HG02852 (cell line): Measurements from ENCODE around the gene PELI2.
A peak's percentile ranks its signal among the peaks of the same experiment; 100 is the strongest.

ENCODE experiments used
- ATAC-seq: cut with Tn5 transposase; IDR thresholded peaks from one replicate; pipeline ENCODE4 v1.9.1; 2021; ENCODE audit warnings: mild to moderate bottlenecking, moderate library complexity; ENCODE audit not compliant: unreplicated experiment

Gene PELI2

GRCh38 chr14:56170877-56171422 lies 52.7 kb downstream of the PELI2 start:
- ATAC-seq = no peak

GRCh38 chr14:56172074-56172473 lies 53.9 kb downstream of the PELI2 start:
- no peak for ATAC-seq

DNA sequence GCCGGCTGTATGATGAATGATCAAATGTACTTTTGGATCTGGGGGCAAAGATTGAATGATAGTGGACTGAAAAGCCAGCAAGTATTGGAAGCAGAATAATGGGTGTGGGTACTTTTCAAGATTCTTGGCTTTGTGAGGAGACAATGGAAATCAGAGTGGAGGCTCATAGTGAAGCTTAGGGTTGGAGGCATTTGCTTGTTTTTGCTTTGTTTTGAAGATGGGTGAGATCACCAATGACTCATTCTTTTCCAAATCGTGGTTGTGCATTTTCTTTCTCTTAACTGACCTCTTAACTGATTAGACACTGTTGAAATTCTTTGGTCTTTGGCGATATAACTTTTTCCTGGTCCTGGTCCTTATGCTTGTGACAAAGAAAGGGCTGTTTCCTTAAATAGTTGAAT lies 54.4 kb downstream of the PELI2 start:
- ATAC-seq = no peak

- no peak for ATAC-seq
Observed at GRCh38 chr14:56173365-56173922, 55.2 kb downstream of the PELI2 start.

DNA sequence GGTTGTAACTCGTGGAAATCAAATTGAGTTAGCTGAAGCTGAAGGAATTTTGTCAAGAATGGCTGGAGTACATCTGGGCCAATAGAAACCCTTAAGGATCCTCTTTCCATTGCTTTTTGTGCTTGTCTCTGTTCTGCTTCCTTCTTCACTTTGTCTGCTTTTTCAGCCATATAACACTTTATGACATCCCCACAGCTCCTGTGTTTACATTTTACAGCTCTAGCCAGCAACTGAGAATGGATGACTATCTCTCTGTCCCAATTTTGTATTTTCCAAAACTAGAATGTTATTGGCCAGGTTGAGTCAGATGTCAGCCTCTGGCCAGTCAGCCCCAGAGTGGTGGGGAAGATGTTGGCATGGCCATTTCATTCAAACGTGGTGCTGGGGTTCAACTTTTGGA lies 57.6 kb downstream of the PELI2 start:
- ATAC-seq = no peak

DNA sequence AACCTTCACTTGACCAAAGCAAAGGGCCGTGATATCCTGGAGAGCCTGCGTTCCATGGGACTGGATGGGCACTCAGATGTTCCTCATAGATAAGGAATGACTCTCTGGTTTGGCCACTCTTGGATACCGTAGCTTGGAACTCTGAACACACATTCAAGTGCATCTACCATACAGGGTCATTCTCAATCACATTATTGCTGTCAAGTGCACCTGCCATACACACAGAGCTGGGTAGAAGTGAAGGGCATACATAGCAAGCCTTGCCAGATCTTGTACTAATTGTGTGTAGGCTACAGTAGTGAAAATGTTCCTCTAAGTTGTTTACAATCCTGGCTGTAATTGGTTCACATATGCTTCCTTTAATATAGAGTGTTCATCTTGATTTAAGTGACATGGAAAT lies 58.3 kb downstream of the PELI2 start:
- ATAC-seq = no peak

DNA sequence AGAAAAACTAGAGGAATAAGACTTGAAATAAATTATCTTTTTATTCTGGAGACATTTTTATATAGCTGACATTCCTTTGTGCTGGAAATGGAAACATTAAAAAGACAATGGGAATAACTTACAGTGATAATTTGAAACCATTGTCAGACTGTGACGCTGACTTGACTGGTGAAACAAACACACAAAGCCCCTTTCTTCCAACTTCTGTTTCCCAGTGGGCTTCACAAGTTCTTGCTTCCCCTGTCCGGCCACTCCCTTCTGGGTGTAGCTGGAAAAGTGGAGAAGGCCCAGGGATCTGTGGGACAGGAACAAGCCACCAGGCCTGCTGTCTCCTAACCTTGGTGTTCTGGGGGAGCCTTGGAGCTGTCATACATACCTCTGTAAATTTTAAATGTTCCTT lies 58.8 kb downstream of the PELI2 start:
- ATAC-seq = no peak

DNA sequence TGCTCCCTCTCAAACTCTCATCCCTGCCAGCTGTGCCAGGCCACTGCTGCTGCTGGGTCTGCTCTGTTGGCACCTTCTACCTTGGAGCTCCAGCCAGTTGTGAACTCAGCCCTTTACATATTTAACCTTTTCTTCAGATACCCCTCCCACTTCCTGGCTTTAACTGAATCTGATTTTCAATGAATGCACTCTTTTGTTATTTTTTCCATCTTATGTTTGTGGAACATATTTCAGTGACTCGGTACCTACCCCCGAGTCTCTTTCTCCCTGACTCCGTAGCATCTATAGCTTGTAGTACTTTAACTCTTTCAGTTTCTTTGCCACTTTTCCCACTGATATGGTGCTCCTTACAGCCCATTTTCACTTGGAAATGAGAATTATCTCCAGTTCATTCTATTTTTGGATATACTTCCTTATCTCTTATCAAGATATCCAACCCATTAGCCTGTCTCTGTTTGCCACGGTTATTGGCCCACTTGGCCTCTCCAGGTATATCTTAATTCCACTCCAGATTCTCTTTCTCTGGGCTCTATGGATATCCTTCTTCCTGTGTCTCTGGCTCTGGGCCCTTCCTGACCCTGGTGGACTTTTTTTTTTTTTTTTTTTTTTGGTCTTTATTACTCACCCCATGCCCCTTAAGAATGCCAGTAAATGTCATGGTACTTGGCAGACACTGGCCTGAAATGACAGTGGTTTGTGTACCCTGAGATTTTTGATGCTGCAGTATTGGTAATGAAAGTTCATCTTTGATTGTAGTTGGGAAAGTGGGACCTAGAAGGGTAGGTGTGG lies 62.7 kb downstream of the PELI2 start:
- ATAC-seq = no peak

DNA sequence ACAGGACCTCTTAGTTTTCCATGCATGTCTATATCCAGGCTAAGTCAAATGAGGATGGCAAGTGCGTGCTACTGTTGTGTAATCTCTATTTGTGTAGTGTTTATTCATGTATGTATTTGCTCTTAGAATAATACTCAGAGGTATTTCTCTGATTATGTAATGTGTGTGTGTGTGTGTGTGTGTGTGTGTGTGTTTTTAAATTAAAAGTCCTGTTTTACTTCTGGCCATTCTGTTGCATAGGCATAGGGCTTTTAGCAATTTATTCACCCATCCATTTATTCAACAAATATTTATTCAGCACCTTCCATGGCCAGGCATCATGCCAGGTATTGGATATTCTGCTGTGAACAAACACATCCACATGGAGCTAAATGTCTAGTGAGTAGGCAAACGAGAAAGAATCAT lies 63.5 kb downstream of the PELI2 start:
- no peak for ATAC-seq

GRCh38 chr14:56182410-56182809 lies 64.2 kb downstream of the PELI2 start:
- ATAC-seq = no peak

DNA sequence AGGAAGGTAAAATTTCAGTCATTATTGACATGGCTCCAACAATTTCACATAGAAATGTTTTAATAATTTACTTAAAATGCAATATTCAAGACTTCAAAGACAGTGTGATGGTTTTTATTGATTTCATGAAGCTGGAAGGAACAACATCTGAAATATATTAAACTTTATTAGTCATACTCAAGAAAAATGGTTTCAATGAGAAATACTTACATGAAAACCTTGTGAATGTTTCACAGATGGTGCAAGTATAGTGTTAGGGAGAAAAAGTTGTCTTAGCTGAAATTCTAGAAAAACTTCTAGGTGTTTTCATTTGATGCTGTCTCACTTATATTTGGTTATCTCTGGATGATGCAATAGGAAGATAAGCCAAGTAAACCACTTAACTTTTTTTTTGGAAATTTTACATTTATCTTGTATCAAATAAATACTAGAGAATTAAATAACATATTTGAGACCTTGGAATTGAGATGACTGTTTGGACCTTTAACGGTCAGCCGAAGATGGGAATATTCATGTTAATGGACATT lies 65.5 kb downstream of the PELI2 start:
- no peak for ATAC-seq

GRCh38 chr14:56185992-56186391 lies 67.8 kb downstream of the PELI2 start:
- no peak for ATAC-seq

- no peak for ATAC-seq
Observed at GRCh38 chr14:56187736-56188135, 69.5 kb downstream of the PELI2 start.

DNA sequence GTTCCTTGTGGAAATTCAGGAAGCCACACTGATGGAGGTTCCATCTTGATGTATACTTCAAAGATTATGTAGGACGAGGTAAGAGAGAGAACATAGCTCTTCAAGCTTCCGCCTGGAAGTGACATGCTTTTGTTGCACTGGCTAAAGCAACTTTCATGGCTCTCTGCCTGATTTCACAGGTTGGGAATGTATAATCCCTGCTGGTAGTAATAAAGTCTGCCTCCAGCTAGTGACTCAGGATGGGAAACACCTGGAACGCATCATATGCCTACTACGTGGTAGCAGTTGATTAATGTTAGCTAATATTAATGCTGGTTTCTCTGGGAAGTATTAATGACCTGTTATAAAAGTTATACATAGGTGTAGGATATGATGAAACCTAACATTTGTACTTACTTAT lies 71.1 kb downstream of the PELI2 start:
- no peak for ATAC-seq

GRCh38 chr14:56193347-56193746 lies 75.1 kb downstream of the PELI2 start:
- no peak for ATAC-seq

DNA sequence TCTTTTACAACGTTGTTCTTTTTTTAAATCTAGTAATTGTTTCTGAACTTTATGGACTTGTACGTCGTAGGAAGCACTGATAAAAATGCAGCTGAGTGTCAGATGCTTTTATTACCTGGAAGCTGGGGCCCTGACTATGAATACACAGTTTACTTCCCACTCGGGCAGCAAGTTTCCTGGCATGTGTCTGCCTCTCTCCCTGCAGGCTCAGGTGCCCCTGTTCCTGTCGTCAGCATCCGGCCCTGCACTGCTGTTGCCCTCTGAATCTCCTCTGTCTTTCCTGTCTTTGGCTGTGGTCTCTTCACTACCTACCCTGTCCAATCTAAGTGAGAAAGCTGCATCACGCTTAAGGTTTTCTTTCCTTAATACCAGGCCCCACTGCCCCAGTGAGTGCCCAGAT lies 75.8 kb downstream of the PELI2 start:
- ATAC-seq = no peak

GRCh38 chr14:56195223-56195622 lies 77.0 kb downstream of the PELI2 start:
- ATAC-seq = no peak

- peak; percentile 53 for ATAC-seq
Observed at GRCh38 chr14:56195704-56196103, 77.5 kb downstream of the PELI2 start.

DNA sequence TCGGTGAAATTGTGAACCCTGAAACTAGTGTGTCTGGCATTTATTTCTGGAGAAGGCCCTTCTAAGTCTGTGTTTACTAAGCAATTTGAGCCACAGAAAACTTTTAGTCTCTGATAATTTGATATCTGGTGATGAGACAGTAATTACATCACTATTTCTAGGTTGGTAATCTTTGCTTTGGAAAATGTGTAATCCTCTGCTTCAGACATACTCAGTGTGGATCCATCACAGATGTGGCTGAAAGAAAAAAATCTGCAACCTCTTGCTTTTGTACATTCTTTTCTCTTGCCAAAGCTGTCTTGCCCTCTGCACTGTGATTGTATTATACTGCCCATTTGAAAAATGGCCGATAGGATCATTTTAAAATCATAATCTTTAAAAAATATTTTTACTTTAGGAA lies 78.1 kb downstream of the PELI2 start:
- no peak for ATAC-seq

DNA sequence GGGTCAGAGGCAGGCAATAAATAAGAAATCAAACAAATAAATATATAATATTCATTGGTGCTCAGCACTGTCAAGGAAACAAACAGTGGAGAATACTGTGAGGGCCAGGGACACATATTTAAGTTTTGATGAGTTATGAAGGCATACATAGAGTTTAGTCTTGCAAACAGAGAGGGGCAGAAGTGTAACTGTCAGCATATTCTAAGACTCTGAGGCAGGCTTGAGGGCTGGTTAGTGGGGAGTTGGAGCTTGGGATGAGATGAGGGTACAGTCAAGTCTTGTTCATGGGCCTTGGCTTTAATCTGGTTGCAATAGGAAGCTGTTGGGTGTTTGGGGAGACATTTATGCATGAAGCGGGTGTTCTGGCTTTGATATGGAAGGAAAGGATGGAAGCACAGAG lies 78.9 kb downstream of the PELI2 start:
- ATAC-seq = no peak

DNA sequence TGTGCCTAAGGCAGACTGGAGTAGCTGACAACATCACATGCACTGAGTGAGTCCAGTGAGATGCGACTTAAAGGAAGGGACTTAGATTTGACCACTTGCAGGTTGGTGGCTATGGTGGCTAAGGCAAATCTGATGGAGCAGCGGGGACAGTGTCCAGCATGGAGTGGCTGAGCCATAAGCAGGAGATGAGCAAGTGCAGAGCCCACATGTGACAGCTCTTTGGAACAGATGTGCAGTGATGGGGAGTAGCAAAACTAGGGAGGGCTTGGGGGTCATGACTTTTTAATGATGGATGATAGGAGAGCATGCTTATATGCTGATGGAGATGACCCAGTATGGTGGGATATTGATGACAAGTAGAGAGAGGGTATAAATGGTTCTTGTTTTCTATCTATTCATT lies 80.2 kb downstream of the PELI2 start:
- no peak for ATAC-seq
